Mesodermal cell (in vitro differentiated cells): ENCODE data around the gene RHBDD2.
"Not testable (repeated sequence)": the region's sequence is repeated elsewhere in the genome, so short reads cannot be mapped to it uniquely, and the experiment has no call there.

Experiments used
- H3K27ac ChIP-seq: 2 replicates; pipeline ENCODE4 v1.7.0; 2013; ENCODE audit warnings: mild to moderate bottlenecking, low read depth, low read length, moderate library complexity; ENCODE audit not compliant: severe bottlenecking
- H3K36me3 ChIP-seq: 2 replicates; pipeline ENCODE4 v1.7.1; 2013; ENCODE audit warnings: mild to moderate bottlenecking, low read length, moderate library complexity; ENCODE audit not compliant: control insufficient read depth, insufficient read depth
- H3K4me1 ChIP-seq: one replicate; pipeline ENCODE4 v1.7.1; 2013; ENCODE audit warnings: mild to moderate bottlenecking, low read length; ENCODE audit not compliant: insufficient read depth, control insufficient read depth, poor library complexity, severe bottlenecking
- H3K4me3 ChIP-seq: 2 replicates; pipeline ENCODE4 v1.7.0; 2013; ENCODE audit warnings: low read length, control low read depth, mild to moderate bottlenecking; ENCODE audit not compliant: insufficient read depth, poor library complexity, severe bottlenecking; ENCODE audit errors: extremely low read depth
- H3K9me3 ChIP-seq: 2 replicates; pipeline ENCODE4 v1.7.1; 2013; ENCODE audit warnings: mild to moderate bottlenecking, low read length, moderate library complexity; ENCODE audit not compliant: control insufficient read depth
- WGBS, 2 experiments: methylation state at CpG; one replicate each; pipeline ENCODE4 v1.1.5; 2013; ENCODE audit warnings: missing lambda C conversion rate in 2 of 2; ENCODE audit not compliant: insufficient coverage in 2 of 2; 5-methylcytosine and 5-hydroxymethylcytosine counted together

RHBDD2 gene

GRCh38 chr7:75876126-75876881 is 2.5 kb upstream of the RHBDD2 start:
- Histone ChIP-seq H3K4me1 (peaks cover 9% of the 10 kb centered on the region), H3K27ac (no peak overlapping the region), H3K36me3 (peaks cover 6% of the 10 kb centered on the region), H3K4me3 (no peak overlapping the region), H3K9me3 (no peaks in the 10 kb centered on the region)
- WGBS, 2 experiments: 81 to 85% methylated on average over 7 to 10 of the region's 11 CpGs

GRCh38 chr7:75878312-75878768 is 494 bp upstream of the RHBDD2 start:
- Histone ChIP-seq H3K36me3 (peaks cover 25% of the 10 kb centered on the region), H3K27ac (peak overlapping the region; percentile 45), H3K4me3 (peak overlapping the region; percentile 89), H3K4me1 (peaks cover 9% of the 10 kb centered on the region), H3K9me3 (no peaks in the 10 kb centered on the region)
- 54 to 67% methylated on average over 7 to 8 of the region's 10 CpGs for WGBS, 2 experiments

- Histone ChIP-seq H3K27ac (peak overlapping the region; percentile 49), H3K4me3 (peak overlapping the region; percentile 89), H3K4me1 (peaks cover 9% of the 10 kb centered on the region), H3K9me3 (no peaks in the 10 kb centered on the region), H3K36me3 (peaks cover 39% of the 10 kb centered on the region)
- WGBS, 2 experiments: 15 to 32% methylated on average over 4 to 6 of the region's 8 CpGs
Observed at GRCh38 chr7:75879771-75880184, 944 bp downstream of the RHBDD2 start.

- Histone ChIP-seq H3K36me3 (peaks cover 44% of the 10 kb centered on the region), H3K4me1 (peaks cover 9% of the 10 kb centered on the region), H3K27ac (no peak overlapping the region), H3K9me3 (no peaks in the 10 kb centered on the region), H3K4me3 (peak overlapping the region; percentile 89)
- WGBS, 2 experiments: 100% methylated on average over 1 to 4 of the region's 4 CpGs
Observed at GRCh38 chr7:75880242-75880641, 1.4 kb downstream of the RHBDD2 start.

GRCh38 chr7:75881436-75882095 is 2.7 kb downstream of the RHBDD2 start:
- H3K36me3 ChIP-seq: peaks cover 56% of the 10 kb centered on the region
- H3K27ac ChIP-seq: no peak overlapping the region
- no peak overlapping the region for H3K4me3 ChIP-seq
- H3K4me1 ChIP-seq: peaks cover 9% of the 10 kb centered on the region
- H3K9me3 ChIP-seq: no peaks in the 10 kb centered on the region
- WGBS, 2 experiments: 85 to 89% methylated on average over 15 to 21 of the region's 23 CpGs

- not testable (repeated sequence) for H3K27ac ChIP-seq, H3K4me1 ChIP-seq, H3K9me3 ChIP-seq, H3K4me3 ChIP-seq
- 88 to 100% methylated on average over 10 to 12 of the region's 13 CpGs for WGBS, 2 experiments
- peaks cover 72% of the 10 kb centered on the region for H3K36me3 ChIP-seq
Observed at GRCh38 chr7:75883265-75883824, 4.5 kb downstream of the RHBDD2 start.

- Histone ChIP-seq H3K4me3 (no peak overlapping the region), H3K9me3 (no peaks in the 10 kb centered on the region), H3K36me3 (peaks cover 79% of the 10 kb centered on the region), H3K27ac (no peak overlapping the region), H3K4me1 (peaks cover 5% of the 10 kb centered on the region)
- 93 to 94% methylated on average over 5 of the region's 5 CpGs for WGBS, 2 experiments
Observed at GRCh38 chr7:75884476-75884875, 5.6 kb downstream of the RHBDD2 start.

- H3K4me1 ChIP-seq: peaks cover 5% of the 10 kb centered on the region
- no peak overlapping the region for H3K27ac ChIP-seq
- H3K36me3 ChIP-seq: peaks cover 79% of the 10 kb centered on the region
- no peaks in the 10 kb centered on the region for H3K9me3 ChIP-seq
- 100% methylated on average over 1 to 2 of the region's 3 CpGs for WGBS, 2 experiments
- no peak overlapping the region for H3K4me3 ChIP-seq
Observed at GRCh38 chr7:75885036-75885435, 6.2 kb downstream of the RHBDD2 start.

GRCh38 chr7:75887669-75888369 is 9.0 kb downstream of the RHBDD2 start:
- Histone ChIP-seq H3K4me1 (no peaks in the 10 kb centered on the region), H3K36me3 (peaks cover 60% of the 10 kb centered on the region), H3K4me3 (no peak overlapping the region), H3K9me3 (no peaks in the 10 kb centered on the region), H3K27ac (no peak overlapping the region)
- WGBS, 2 experiments: 92 to 96% methylated on average over 8 to 10 of the region's 13 CpGs

GRCh38 chr7:75888464-75889222 is 9.8 kb downstream of the RHBDD2 start:
- WGBS, 2 experiments: 94 to 97% methylated on average over 20 to 23 of the region's 23 CpGs
- Histone ChIP-seq H3K36me3 (peaks cover 51% of the 10 kb centered on the region), H3K4me1 (no peaks in the 10 kb centered on the region), H3K9me3 (no peaks in the 10 kb centered on the region), H3K27ac (no peak overlapping the region), H3K4me3 (no peak overlapping the region)
